ENCODE results near the gene SFMBT2.

The SFMBT2 gene

GRCh38 chr10:7425691-7426090 lies 14.9 kb upstream of the SFMBT2 start:
- no peak for DNase-seq (ENCODE audit: low read depth)

DNA sequence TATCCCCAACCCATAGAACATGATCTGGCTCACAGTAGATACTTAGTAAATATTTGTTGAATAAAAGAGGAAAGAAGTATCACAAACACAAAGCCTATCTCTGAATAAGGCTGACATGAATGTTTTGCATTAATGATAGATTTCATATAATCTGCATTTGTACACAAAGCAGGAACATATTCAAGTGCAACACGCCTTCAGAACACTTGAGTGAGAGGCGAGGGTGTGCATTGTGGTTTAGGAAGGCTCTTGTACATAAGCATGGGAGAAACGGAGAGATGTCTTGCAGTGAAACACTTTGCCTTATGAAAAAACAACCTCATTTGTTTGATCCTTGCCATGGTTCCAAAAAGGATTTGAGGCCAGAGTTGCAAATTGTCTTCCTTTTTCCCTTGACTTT lies 14.1 kb upstream of the SFMBT2 start:
- DNase-seq (ENCODE audit: low read depth): no peak

GRCh38 chr10:7424315-7424714 lies 13.5 kb upstream of the SFMBT2 start:
- DNase-seq (ENCODE audit: low read depth): no peak

DNA sequence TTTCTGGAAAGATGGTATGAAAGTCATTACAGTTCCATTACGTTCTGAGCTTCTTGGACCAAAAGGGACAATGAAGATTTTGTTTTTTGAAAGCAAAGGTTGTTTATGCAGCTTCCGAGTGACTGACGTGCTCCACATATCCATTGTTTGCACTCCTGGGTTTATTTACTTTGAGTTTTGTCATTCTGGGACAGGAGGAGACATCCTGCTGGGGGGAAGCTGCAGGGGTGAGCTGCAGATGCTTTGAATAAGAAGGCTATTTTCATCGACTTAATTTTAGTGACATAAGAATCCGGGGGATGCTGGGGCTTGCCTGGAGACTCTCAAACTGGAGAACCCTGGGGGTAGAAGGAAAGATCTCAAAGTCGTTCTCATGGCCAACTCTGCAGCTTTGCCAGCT lies 12.7 kb upstream of the SFMBT2 start:
- no peak for DNase-seq (ENCODE audit: low read depth)

- no peak for DNase-seq (ENCODE audit: low read depth)
Measured at GRCh38 chr10:7421526-7421925, 10.7 kb upstream of the SFMBT2 start.

DNA sequence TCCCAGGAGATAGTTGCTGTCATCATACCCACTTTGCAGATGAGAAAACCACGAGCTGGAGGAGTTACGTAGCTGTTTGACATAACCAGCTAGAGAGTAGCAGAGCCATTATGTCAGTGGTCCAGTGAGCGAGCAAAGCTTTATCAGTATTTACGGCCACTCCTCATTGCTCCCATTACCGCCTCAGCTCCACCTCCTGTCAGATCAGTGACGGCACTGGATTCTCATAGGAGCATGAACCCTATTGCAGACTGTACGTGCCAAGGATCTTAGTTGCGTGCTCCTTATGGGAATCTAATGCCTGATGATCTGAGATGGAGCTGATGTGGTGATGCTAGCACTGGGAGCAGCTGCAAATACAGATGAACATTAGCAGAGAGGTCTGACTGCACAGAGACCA lies 9.2 kb upstream of the SFMBT2 start:
- no peak for DNase-seq (ENCODE audit: low read depth)

DNA sequence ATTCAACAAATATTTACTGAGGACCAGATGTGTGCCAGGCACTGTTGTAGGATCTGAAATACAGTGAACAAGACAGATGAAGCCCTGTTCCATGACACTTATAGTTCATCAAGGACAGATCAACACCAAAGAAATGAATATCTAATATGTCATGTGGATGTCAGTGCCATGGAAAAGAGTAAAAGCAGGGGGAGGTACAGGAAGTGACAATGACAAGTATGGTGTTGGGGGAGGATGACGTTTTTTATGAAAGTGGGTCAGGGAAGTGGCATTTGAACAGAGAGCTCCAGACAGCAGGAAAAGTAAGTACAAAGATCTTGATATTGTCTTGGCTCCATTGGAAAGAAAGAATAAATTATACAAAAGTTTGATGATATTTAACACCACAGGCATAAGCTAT lies 7.0 kb upstream of the SFMBT2 start:
- DNase-seq (ENCODE audit: low read depth): no peak

GRCh38 chr10:7417103-7417623 lies 6.3 kb upstream of the SFMBT2 start:
- no peak for DNase-seq (ENCODE audit: low read depth)

DNA sequence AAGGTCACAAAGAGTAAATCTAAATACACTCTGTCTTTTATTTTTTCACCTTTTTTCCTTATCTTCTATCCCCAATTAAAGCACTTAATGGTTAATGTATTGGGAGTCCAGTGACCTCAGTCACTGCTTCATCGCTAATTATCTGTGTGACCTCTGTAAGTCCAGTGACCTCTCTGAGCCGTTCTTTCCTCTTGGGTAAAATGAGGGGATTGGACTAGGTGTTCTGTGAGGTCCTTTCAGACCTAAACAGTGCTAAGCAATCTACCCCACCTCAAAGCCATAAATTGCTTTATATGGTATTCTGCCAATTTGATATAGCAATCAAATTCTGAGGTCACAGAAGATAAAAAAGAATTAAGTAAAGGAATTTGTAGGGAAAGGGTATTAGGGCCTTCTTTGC lies 3.9 kb upstream of the SFMBT2 start:
- no peak for DNase-seq (ENCODE audit: low read depth)

GRCh38 chr10:7412928-7413282 lies 2.1 kb upstream of the SFMBT2 start:
- no peak for DNase-seq (ENCODE audit: low read depth)

GRCh38 chr10:7412237-7412927 lies 1.5 kb upstream of the SFMBT2 start:
- DNase-seq (ENCODE audit: low read depth): no peak

DNA sequence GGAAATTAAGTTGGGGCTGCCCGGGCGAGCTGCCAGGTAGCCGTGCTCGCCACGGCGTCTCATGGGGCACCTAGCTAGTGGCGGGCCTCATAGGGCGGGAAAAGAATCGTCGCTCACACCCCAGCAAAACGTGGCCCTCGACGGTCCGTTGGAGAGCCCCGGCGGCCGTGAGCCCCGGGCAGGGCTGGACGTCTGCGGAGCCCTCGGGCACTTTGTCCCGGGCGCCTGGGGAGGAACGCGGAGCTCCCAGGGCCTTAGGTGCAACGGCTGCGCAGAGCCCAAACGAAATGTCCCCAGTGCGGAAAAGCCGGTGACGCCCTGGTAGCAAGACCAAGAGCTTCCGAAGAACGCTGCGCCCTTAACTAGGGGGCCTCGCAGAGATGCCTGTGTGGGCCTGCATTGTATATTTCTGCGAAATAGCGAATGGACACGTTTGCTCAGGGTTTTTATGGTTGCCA lies 866 bp upstream of the SFMBT2 start:
- DNase-seq (ENCODE audit: low read depth): no peak

DNA sequence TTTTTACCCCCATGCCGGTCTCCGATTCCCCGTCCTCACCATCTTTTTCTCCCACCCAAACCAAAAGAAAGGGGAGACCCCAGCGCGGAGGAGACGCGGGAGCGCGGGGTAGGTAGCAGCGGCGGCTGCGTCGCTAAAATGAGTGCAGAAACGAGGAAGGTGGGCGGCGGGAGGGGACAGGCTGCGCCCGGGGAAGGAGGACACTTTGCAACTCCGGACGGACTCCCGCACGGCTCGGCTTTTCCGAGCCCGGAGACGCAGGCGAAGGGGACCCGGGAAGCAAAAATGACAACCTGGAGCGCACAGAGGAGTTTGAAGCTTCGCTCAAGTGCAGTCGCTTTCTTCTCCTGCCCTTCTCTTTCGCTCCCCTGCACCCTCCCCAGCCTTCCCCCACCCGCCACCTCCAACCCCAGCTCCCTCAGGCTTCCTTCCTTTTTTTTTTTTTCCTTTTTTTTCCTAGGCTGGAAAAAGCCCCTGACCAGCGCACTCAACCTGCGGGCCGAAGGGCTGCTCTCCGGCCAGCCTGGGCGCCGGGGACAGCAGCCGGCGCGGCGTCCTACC lies 453 bp downstream of the SFMBT2 start:
- no peak for DNase-seq (ENCODE audit: low read depth)

DNA sequence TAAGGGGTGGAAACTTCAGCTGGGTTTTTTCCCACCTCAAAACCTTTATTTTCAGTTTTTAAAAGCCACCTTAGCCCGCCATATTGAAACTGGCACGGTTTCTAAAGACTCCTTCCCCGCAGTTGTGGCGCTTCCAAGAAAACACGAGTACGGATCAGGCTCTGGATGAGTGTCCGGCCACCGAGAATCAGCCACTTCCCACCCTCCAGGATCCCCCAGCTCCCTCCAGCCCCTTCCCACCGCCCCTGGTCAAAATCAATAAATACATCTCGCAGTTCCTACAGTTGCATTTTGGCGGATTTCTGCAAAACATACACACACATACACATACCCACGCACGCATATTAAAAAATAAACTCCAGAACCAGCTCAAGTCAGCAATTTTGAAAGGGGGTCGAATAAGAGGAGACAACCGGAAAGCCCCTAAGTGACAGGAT lies 1.1 kb downstream of the SFMBT2 start:
- DNase-seq (ENCODE audit: low read depth): no peak

GRCh38 chr10:7409045-7409731 lies 1.6 kb downstream of the SFMBT2 start:
- DNase-seq (ENCODE audit: low read depth): no peak

GRCh38 chr10:7408291-7409044 lies 2.4 kb downstream of the SFMBT2 start:
- no peak for DNase-seq (ENCODE audit: low read depth)

- no peak for DNase-seq (ENCODE audit: low read depth)
Measured at GRCh38 chr10:7407368-7408290, 3.2 kb downstream of the SFMBT2 start.

DNA sequence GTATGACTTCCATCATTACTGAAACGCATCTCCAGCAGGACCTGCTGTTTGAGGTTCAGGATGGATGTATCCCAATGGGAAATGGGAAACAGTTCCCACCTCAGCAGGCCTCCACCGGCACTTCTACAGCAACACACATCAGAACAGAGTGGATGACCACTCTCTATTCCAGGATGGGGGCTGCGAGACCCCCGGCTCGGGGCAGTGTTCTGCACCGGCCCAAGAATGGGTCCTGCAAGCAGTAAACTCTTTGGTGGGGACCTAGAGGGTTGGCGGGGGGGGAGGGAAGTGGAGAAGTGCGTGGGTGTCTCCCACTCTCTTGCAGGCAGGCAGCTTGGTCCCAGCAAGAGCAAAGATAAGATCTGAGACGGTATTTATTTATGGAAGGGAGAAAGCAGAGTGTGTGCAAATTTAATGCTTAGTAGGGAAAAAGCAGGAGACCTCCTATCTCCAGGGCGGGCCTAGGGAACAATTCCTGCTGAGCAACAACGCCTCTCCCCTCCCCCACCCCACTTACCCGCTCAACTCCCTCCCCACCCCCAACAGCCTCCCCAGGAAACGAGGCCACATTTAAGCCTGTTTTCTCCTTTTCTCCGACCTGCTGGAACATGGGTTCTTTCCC lies 4.0 kb downstream of the SFMBT2 start:
- DNase-seq (ENCODE audit: low read depth): no peak

GRCh38 chr10:7405637-7406036 lies 5.2 kb downstream of the SFMBT2 start:
- no peak for DNase-seq (ENCODE audit: low read depth)

- no peak for DNase-seq (ENCODE audit: low read depth)
Measured at GRCh38 chr10:7403620-7404019, 7.2 kb downstream of the SFMBT2 start.

DNA sequence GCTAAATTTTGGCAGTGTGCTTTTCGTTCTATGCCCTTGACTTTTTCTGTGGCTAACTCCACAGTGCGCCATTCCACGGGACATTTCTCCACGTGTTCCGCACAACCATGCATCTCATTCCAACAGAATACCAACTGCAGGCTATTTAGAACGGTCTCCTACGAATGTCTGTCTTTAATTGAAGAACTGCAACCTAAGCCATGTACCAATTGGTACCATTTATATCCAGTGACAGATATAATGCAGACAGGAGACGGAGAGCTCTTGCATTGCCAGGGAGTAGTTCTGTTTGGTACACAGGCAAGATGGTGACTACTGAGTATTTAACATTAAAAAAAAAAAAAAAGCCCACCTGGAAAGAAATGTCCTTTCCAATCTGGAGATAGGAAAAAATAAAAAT lies 9.1 kb downstream of the SFMBT2 start:
- DNase-seq (ENCODE audit: low read depth): no peak

All from stimulated activated CD8-positive, alpha-beta memory T cell treated with anti-CD3 and anti-CD28 coated beads, Interleukin-7, amount 100 ng/mL, for 24 hours (primary cell).